LoVo (cell line): ENCODE data around the gene CDKL4.
"Not testable (repeated sequence)": the region's sequence is repeated elsewhere in the genome, so short reads cannot be mapped to it uniquely, and the experiment has no call there.

Experiments
- DNase-seq: peaks from one replicate; pipeline ENCODE4 v3.0.0-alpha.2; 2016; ENCODE audit warnings: low spot score

CDKL4 gene

DNA sequence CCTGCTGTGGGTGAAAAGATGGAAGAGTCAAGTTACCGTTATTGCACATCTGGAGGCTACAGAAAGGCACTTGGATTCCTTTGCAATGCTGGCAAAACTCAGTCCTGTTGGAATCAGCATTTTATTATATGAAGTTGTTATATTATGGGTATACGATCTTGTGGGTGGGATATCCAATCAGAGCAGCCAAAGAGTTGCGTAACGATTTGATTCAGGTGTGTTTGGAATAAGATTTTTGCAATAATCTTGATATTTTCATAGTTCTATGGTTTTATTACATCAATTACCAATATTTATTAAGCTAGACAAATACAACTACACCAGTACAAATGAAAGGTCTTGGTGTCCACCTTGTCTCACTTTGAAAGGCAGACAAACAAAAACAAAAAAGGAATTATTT, 65.0 kb downstream of the CDKL4 start:
- DNase-seq, result no peak

GRCh38 chr2:39176997-39177396, 66.8 kb downstream of the CDKL4 start:
- no peak for DNase-seq

GRCh38 chr2:39175026-39175812, 68.6 kb downstream of the CDKL4 start:
- DNase-seq, result no peak

GRCh38 chr2:39174022-39174421, 69.7 kb downstream of the CDKL4 start:
- DNase-seq, result no peak

- DNase-seq, result not testable (repeated sequence)
Observed at GRCh38 chr2:39172047-39172706, 71.6 kb downstream of the CDKL4 start.

DNA sequence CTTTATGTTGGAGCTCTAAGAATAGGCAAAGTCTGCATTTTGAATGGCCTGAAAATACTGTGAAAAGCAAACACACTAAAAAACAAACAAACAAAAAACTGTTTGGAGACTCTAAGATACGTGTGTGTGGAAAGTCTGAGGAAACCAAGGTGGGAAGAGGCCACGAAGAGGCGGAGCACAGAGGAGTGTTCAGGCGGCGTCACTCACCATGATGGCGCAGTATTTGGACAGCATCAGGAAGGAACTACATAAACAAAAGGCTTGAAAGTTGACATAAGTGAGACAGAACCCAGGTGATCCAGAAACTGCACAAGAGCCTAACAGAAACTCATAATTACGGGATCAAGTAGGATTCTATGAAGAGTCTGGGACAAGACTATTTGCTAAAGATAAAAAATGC, 72.1 kb downstream of the CDKL4 start:
- no peak for DNase-seq

DNA sequence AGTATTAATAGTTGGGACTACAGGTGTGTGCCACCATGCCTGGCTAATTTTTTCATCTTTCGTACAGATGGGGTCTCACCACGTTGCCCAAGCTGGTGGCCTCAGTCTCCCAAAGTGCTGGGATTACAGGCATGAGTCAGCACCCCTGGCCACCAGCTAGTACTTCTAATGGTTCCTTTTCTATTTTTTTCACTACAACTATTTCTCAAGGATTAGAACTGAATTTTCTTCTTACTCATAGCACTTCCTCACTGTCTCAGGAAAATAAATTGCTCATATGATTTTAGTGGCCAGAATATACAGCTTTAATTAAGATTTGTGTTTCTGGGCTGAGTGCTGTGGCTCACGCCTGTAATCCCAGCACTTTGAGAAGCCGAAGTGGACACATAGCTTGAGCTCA, 79.7 kb downstream of the CDKL4 start:
- no peak for DNase-seq

DNA sequence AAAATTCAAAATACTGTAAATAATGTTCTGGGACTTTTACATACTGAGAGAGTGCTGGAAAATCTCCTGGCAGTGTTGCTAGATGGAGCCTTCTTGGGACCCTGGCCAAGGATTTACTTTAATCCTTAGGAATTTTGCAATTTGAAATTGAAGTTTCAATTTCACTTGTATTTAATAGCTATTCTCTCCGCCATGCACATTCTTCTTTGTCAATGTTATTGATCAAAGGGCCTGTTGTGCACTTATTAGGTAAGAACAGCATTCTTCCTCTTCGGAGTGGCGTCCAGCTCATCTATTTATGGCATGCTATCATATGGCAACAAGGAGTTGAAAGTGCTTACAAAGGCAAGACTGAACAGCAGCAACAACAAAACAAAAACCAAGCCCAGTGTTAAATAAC, 82.8 kb downstream of the CDKL4 start:
- no peak for DNase-seq

- no peak for DNase-seq
Observed at GRCh38 chr2:39159283-39159682, 84.5 kb downstream of the CDKL4 start.

GRCh38 chr2:39158351-39158750, 85.4 kb downstream of the CDKL4 start:
- DNase-seq, result no peak

- no peak for DNase-seq
Observed at GRCh38 chr2:39156846-39157245, 86.9 kb downstream of the CDKL4 start.

DNA sequence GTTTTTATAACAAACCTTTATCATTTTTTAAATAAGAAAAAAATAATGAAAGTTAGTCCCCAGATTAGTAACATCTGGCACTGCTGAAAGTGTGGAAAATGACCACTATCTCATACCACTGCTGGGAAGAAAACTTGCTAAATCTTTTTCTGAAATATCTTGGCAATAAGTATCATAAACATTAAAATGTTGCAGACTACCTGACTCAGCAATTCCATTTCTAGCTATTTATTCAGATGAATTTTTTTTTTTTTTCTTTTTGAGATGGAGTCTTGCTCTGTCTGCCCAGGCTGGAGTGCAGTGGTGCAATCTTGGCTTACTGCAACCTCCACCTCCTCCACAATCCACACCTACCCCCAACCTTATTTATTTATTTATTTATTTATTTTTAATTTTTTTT, 87.7 kb downstream of the CDKL4 start:
- no peak for DNase-seq

DNA sequence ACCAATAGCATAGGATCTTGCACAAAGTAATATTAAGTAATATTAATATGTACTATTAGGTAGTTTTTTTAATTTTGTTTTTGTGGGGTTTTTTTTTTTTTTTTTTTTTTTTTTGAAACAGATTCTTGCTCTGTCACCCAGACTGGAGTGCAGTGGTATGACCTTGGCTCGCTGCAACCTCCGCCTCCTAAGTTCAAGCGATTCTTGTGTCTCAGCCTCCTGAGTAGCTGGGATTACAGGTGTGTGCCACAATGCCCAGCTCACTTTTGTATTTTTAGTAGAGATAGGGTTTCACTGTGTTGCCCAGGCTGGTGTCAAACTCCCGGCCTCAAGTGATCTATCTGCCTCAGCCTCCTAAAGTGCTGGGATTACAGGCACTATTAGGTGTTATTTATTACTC, 88.2 kb downstream of the CDKL4 start:
- not testable (repeated sequence) for DNase-seq

- no peak for DNase-seq
Observed at GRCh38 chr2:39154944-39155343, 88.8 kb downstream of the CDKL4 start.

- DNase-seq, result no peak
Observed at GRCh38 chr2:39153312-39153711, 90.5 kb downstream of the CDKL4 start.

- no peak for DNase-seq
Observed at GRCh38 chr2:39152504-39152903, 91.3 kb downstream of the CDKL4 start.

GRCh38 chr2:39150890-39151497, 92.8 kb downstream of the CDKL4 start:
- DNase-seq, result no peak

DNA sequence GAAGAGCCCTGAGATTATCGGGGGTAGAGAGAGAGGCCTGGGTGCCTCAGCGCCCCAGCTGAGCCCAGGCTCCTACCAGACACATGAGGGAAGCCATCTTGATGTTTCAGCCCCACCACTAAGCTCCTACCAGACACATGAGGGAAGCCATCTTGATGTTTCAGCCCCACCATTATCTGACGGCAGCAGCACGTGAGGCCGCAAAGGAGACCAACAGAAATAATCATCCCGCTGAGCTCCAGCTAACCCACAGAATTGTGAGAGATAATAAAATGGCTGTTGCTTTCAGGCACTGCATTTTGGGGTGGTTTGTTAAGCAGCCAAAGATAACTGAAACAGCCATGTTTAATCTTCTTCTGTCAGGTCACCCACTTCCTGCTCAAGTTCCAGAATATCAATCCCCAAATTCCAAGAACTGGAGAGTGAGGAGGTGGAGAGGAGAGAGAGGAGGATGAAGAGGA, 93.6 kb downstream of the CDKL4 start:
- DNase-seq, result no peak

DNA sequence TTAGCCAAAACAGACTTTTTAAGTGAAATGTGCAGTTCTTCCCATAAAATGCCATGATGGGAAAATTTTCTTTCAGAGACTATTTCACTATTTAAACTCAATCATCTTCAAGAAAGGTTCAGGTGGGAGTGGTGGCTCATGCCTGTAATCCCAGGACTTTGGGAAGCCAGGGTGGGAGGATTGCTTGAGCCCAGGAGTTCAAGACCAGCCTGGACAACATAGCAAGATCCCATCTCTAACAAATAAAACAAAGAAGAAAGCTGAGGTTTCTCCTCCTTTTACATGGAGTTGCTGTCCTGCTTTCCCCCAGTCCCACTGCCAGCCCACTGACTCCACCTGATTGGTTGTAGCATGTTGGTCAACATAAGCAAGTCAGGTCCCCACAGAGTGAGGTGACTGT, 97.1 kb downstream of the CDKL4 start:
- DNase-seq, result no peak

GRCh38 chr2:39145906-39146421, 97.8 kb downstream of the CDKL4 start:
- DNase-seq, result no peak

GRCh38 chr2:39144416-39144815, 99.4 kb downstream of the CDKL4 start:
- no peak for DNase-seq

GRCh38 chr2:39142904-39143605, 100.7 kb downstream of the CDKL4 start:
- no peak for DNase-seq
